ENCODE data around the gene CRYZL1. TPM values are rescaled to one million over a fixed set of nuclear protein-coding genes. Genes with fewer than 3 reads are reported as not detected.

CRYZL1 gene
- polyA plus RNA-seq (2012; ENCODE audit: insufficient read depth, insufficient read length, low read depth): 23.7 TPM

DNA sequence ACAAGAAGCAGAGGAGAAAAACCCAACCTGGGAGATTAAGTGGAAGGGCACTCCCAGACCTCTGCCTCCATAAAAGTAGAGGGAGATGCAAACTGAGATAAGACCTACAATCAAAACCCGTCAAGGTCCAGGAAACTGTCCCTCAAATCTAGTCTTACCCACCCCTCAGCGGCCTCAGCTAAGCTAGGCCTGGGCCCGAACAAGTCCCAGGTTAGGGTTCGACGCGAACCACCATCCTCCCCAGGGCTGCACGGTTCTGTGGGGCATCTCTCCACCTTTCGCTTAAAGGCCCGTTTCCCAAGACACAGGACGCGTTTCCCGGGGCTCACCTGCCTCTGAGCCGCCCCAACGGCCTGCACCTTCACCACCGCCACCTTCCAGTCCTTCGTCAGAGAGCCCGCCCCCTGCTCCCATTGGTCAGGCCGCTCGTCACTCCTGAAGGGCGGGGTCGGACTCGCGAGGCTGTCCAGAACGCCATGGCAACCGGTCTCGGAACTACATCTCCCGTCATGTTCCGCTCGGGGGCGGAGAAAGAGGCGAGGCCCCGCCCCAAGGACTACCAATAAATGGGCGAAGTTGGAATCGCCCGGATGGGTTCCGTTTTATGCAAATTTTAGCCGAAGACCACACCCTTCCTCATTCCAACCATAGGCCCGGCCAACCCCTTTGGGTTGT is at the start of gene CRYZL1:
Gene CRYZL1, minus strand, starts transcription at position 390 of the 675 bp plus-strand sequence. CDS start 10,190 bp downstream, outside the sequence.
- Histone ChIP-seq H3K4me3 (ENCODE audit: low read depth, low read length) (peak within 1 kb of the TSS; percentile 88), H3K36me3 (peaks cover 4% of the 10 kb centered on the region; the same call in 1 of the 2 replicates), H3K27me3 (no peaks in the 10 kb centered on the region), H3K9me3 (no peaks in the 10 kb centered on the region), H3K4me1 (no peaks in the 10 kb centered on the region)
- TF ChIP-seq, protein P1, sequence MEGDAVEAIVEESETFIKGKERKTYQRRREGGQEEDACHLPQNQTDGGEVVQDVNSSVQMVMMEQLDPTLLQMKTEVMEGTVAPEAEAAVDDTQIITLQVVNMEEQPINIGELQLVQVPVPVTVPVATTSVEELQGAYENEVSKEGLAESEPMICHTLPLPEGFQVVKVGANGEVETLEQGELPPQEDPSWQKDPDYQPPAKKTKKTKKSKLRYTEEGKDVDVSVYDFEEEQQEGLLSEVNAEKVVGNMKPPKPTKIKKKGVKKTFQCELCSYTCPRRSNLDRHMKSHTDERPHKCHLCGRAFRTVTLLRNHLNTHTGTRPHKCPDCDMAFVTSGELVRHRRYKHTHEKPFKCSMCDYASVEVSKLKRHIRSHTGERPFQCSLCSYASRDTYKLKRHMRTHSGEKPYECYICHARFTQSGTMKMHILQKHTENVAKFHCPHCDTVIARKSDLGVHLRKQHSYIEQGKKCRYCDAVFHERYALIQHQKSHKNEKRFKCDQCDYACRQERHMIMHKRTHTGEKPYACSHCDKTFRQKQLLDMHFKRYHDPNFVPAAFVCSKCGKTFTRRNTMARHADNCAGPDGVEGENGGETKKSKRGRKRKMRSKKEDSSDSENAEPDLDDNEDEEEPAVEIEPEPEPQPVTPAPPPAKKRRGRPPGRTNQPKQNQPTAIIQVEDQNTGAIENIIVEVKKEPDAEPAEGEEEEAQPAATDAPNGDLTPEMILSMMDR (IDR thresholded peaks at IDR 0.05; ENCODE audit: low read depth, low read length): no peak
- DNase-seq: peak; percentile 100

DNA sequence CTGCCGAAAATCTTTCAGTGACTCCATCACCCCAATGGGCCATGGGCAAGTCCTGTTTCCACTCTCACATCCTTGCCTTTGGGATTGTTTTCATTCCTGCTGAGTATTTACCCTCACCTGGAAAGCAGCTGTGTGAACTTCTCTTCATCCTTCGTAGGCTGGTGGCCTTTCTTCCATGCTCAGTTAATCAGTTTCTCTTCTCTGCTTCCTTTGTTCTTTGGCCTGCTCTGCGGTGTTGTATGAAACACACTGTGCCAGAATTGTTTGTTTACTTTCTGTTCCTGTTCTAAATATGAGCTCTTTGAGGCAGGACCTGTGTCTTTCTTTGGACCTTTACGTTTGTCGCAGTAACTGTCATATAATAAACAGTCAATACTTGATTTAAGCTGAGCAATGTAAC is 49.3 kb upstream of the CRYZL1 start:
- Histone ChIP-seq H3K36me3 (no peaks in the 10 kb centered on the region), H3K4me1 (peaks cover 2% of the 10 kb centered on the region), H3K4me3 (ENCODE audit: low read depth, low read length) (no peak overlapping the region), H3K9me3 (no peaks in the 10 kb centered on the region), H3K27me3 (no peaks in the 10 kb centered on the region)
- no peak for DNase-seq
- TF ChIP-seq, protein P1 (IDR thresholded peaks at IDR 0.05; ENCODE audit: low read depth, low read length): no peak

DNA sequence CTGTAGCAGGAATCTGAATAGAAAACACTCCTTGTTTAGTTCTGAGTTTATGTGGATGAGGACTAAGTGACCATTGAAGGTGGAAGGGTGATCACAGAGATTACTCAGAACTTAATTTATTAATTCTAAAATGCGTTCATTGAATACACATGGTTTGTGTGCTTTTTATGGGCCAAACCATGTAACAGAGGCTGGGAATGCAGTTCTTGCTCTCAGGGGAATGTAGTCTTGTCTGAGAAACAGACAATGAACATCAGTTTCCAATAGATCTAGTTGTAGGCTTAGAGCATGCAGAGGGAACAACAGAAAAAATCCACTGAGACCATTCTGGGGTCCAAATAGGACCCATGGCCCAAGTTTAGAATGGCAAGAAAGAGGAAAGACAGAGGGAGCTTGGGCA is 46.8 kb upstream of the CRYZL1 start:
- Histone ChIP-seq H3K4me3 (ENCODE audit: low read depth, low read length) (no peak overlapping the region), H3K27me3 (no peaks in the 10 kb centered on the region), H3K9me3 (no peaks in the 10 kb centered on the region), H3K4me1 (peaks cover 5% of the 10 kb centered on the region), H3K36me3 (no peaks in the 10 kb centered on the region)
- TF ChIP-seq, protein P1 (IDR thresholded peaks at IDR 0.05; ENCODE audit: low read depth, low read length): no peak
- no peak for DNase-seq

DNA sequence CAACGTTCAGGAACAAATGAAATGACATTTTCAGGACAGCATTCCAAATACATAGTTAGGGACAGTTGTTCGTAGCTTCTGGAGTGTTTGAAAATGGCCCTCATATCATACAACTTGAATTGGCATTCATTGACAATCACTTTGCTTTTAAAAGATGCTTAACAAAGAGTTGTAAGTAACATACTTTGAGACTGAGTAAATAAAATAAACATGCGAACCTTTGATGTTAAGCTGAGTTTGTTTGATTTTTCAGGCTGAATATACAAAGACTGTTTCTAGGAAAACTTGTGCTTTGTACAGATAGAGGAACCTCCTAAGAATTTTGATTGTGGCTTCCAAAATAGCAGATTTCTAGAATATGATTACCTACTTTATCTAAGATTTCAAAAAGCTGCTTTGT is 46.1 kb upstream of the CRYZL1 start:
- TF ChIP-seq, protein P1 (IDR thresholded peaks at IDR 0.05; ENCODE audit: low read depth, low read length): no peak
- no peaks in the 10 kb centered on the region for H3K9me3 ChIP-seq
- no peak for DNase-seq
- H3K4me1 ChIP-seq: peaks cover 9% of the 10 kb centered on the region
- H3K36me3 ChIP-seq: no peaks in the 10 kb centered on the region
- no peak overlapping the region for H3K4me3 ChIP-seq (ENCODE audit: low read depth, low read length)
- no peaks in the 10 kb centered on the region for H3K27me3 ChIP-seq

DNA sequence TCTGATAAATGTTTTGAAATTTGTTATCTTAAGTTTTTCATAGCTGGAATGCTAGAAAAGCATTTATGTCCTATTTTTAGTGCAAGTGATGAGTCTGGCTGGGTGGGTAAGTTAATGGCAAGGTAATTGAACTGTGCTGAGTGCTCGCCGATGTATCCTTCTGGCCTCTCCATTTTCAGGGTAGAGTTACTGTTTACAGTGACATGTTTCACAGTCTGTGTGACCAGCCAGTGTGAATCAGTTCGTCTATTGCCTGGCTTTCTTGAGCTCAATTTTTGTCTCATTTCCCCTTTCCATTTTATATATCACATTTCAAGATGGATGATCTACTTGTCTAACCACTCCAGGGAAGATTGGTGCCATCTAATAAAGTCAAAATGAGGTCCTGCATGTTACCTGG is 44.8 kb upstream of the CRYZL1 start:
- Histone ChIP-seq H3K4me1 (peaks cover 9% of the 10 kb centered on the region), H3K9me3 (no peaks in the 10 kb centered on the region), H3K36me3 (no peaks in the 10 kb centered on the region), H3K4me3 (ENCODE audit: low read depth, low read length) (no peak overlapping the region), H3K27me3 (no peaks in the 10 kb centered on the region)
- DNase-seq: no peak
- TF ChIP-seq, protein P1 (IDR thresholded peaks at IDR 0.05; ENCODE audit: low read depth, low read length): no peak

DNA sequence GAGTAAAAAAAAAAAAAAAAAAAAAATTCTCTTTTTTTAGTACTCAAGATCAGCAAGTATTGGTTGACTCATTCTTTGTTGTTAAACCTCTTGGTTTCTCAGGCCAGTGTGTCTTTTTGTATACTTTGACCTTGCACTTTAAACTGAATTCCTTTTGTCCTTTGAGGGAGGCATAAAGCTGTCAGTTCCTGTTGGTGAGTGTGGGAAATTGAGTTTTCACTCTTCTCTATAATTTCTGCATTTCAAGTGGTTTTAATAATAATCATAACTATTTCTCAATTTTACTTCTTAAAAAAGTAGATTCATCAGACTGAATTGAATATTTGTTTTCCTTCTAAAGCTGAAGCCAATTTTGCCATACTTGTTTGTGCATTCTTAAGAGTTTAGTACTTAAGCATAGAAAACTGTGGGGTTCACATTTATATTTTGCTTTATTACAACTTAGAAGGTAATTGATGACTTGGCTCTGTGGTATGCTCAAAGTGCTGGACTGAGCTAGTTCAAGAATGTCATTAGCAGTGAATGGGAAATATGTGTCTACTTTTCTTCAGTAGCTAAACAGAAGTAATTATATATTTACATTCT is 44.2 kb upstream of the CRYZL1 start:
- no peak for DNase-seq
- Histone ChIP-seq H3K4me3 (ENCODE audit: low read depth, low read length) (no peak overlapping the region), H3K9me3 (no peaks in the 10 kb centered on the region), H3K27me3 (no peaks in the 10 kb centered on the region), H3K36me3 (no peaks in the 10 kb centered on the region), H3K4me1 (peaks cover 9% of the 10 kb centered on the region)
- TF ChIP-seq, protein P1 (IDR thresholded peaks at IDR 0.05; ENCODE audit: low read depth, low read length): no peak

All from BE2C (cell line).